GM19035 (cell line): ENCODE measurements around the gene DAB1.
"Not testable (repeated sequence)": the region's sequence is repeated elsewhere in the genome, so short reads cannot be mapped to it uniquely, and the experiment has no call there.

Experiments used
- ATAC-seq: cut with Tn5 transposase; IDR thresholded peaks from one replicate; pipeline ENCODE4 v1.9.1; 2021; ENCODE audit not compliant: unreplicated experiment

Gene DAB1

DNA sequence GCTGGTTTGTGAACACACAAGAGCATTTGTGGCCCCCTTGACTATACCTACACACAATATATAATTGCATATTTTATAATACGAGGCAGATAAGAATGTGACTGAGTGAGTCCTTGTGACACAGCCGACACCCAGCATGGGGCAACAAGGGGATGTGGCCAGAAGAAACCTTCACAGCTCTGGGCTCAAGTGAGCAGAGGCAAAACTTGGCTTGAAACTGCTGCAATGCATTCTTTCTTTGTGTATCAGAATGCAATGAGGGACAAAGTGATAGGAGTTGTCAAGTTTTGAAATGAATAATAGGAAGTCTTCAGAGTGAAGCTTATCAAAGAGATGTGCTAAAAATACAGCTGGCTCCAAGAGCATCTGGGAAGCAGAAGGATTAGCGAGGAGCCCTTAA, 334.0 kb downstream of the DAB1 start:
- no peak for ATAC-seq

GRCh38 chr1:57089221-57089620, 334.6 kb downstream of the DAB1 start:
- ATAC-seq: no peak

DNA sequence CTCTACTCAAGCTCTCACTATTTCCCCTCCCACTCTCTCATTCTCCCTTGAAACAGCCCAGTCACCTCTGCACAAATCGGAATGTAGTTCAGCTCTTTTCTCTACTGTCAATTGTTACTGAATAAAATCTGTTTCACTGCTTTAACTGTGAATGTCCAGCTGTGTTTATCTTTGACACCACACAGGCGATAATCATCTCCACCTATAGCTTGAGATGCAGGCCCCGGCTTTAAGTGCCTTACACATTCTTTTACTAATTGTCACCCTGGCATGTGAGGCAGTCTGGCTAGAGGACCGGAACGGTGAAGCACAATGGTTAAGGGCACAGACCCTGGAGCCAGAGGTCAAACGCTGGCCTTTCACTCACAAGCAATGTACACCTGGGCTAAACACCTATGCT, 335.2 kb downstream of the DAB1 start:
- ATAC-seq: no peak

- not testable (repeated sequence) for ATAC-seq
Measured at GRCh38 chr1:57087660-57088059, 336.2 kb downstream of the DAB1 start.

DNA sequence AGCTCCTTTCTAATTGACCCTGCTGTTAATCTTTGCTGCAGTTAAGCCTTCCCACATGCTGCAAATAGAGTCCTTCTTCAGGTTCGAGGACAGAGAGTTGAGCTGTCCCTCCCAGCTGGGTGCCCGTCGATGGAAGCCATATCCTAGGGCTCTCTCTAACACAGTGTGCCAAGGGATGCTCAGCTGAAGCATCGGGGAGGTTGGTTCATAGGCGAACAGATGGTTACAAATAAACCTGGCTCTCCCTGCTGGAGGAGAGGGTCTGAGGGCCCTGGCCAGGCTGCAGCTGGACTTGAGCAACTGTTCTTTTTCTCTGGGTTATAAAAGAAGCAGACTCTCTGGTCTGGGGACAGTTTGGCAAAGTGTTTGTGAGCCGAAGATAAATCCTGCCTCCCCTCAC, 337.7 kb downstream of the DAB1 start:
- no peak for ATAC-seq

DNA sequence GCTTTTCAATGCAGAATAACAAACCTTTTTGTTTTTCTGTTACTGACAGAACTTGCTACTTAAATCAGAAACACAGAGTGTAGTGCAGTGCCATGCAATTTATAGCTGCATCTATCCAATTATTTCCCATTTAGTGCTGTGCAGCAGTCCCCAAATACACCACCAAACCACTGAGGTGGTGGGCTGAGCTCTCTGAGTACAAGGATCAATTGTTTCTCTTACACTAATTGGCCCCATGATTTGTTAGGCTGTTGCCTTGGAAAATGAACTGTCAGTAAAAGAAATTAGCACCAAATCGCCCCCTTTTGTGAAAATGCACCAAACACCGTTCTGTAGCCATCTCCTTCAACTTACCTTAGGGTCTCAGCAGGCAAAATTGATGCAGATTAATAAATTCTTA, 339.2 kb downstream of the DAB1 start:
- ATAC-seq: no peak

DNA sequence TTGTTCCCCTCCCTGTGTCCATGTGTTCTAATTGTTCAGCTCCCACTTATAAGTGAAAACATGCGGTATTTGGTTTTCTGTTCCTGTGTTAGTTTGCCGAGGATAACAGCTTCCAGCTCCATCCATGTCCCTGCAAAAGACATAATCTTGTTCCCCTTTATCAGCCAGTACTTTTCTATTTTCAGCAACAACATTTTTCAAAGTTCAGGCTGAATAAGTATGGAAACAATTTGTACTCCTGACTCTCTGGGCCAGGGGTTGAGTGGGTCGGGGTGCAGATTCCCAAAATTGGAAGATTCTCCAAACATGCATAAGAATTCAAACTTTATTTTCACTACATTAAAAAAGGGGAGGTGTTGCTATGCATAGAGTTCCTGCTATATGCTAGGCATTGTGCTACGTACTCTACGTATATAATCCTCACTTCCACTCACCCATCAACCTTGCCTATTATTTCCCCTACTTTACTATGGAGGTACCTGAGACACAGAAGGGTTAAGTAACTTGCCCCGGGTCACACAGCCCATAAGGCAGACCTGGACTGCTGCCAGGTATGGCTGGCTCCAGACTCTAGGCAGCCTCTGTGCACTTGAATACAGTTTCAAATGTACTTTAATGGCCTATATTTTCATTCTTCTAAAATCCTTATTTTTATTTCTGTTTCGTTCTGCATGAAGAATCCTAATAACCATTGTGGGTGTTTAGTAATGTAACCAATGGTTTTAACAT, 341.0 kb downstream of the DAB1 start:
- ATAC-seq: no peak

- ATAC-seq: no peak
Measured at GRCh38 chr1:57079454-57080157, 344.3 kb downstream of the DAB1 start.

- ATAC-seq: no peak
Measured at GRCh38 chr1:57072401-57073110, 351.3 kb downstream of the DAB1 start.

DNA sequence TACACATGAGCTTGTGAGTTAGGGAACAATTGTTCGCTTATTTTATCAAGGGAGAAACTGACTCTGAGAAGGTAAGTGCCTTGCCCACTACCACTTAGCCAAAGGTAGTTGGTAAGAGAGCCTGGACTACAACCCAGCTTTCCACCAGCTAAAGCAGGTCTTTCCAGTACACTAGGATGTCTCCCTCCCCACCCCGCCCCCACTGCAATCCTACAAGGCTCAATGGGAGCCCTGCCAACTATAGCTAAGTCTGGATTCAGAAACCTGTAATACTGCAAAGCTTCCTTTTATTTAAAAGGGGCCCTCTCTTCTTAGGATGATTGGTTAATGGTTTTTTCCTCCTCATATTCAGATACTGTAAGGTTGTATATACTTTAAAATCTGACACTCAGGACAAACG, 356.0 kb downstream of the DAB1 start:
- no peak for ATAC-seq

GRCh38 chr1:57066980-57067610, 356.8 kb downstream of the DAB1 start:
- ATAC-seq: no peak

GRCh38 chr1:57065442-57065841, 358.4 kb downstream of the DAB1 start:
- no peak for ATAC-seq

DNA sequence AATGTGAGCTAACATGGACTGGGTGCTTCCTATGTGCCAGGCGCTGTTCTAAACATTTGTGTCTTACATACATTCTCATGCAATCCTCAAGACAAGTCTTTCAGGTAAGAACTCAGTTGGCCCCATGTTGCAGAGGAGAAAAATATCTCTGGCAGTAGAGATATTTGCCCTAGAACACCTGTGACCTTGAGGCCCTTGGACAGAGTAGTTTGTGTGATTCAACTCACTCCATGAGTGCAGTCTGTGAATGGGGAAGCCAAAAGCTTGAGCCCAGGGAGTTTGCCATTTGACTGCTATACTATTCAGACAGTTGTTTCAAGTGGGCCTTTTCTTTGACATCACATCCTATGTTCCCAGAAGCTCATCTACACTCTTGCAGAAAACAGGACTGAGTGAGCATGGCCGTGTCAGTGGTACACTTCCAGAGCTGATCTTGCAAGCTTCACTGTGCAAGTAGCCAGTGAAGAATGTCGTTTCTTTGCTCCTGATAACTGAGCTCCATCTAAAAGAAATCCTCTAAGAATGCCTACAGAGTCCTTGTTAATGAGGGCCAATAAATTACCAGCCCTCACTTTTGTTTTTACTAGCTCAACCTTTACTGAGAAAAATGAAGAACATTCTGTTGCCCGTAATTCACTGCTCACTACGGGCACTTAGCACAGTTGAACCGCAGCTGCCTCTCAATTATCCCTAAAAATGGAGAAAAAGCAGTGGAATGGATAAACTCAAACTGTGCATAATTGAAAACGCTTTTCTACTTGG, 359.3 kb downstream of the DAB1 start:
- no peak for ATAC-seq

- no peak for ATAC-seq
Measured at GRCh38 chr1:57063406-57064125, 360.3 kb downstream of the DAB1 start.

DNA sequence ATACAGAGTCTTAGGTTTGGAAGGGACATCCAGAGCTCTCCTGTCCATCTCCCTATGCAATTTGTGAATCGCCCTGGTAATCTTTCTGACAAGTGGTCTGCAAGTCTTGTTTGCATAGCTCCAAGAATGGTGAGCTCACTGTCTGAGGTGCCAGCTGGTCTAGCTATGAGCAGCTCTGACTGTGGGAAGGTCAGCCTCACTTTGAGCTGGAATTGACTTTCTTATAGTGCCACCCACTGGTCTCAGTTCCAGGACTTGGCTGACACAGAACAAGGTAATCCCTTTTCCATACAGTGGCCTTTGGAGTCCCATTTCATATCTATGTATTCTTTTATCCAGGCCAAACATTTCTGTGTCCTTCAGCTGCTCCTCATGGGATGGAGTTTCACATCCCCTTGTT, 362.5 kb downstream of the DAB1 start:
- no peak for ATAC-seq

DNA sequence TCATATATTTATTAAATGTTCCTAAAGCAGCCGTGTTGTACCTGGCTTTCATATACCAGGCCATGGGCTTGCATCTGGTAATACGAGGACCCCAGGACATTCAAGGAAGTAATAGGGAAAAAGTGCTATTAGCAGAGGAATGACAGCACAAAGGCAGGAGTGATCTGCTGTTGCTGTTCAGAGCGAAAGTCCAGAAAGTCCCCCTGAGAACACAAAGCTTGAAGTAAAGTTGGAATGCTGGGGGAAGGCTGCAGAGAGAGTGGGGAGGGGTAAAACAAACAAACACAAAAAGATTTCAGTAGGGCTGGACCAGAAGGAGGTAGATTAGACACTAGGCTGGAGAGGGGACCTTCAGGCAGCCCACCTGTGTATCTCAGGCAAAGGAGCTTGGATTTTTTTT, 363.4 kb downstream of the DAB1 start:
- ATAC-seq: no peak

GRCh38 chr1:57058652-57059501, 365.0 kb downstream of the DAB1 start:
- ATAC-seq: no peak

GRCh38 chr1:57048856-57049255, 375.0 kb downstream of the DAB1 start:
- ATAC-seq: no peak

- no peak for ATAC-seq
Measured at GRCh38 chr1:57046462-57046861, 377.4 kb downstream of the DAB1 start.
